Aorta (tissue), 5 donors: ENCODE results near the gene CORO2A. TPM values are rescaled to one million over a fixed set of nuclear protein-coding genes. Genes with fewer than 3 reads are reported as not detected.
"Not testable (repeated sequence)": the region's sequence is repeated elsewhere in the genome, so short reads cannot be mapped to it uniquely, and the experiment has no call there.

Experiments used
- ATAC-seq: fragments of 200-7000 bp; cut with Tn5 transposase; one replicate; pipeline ENCODE4 v1.9.1; 2022; ENCODE audit warnings: moderate library complexity; ENCODE audit not compliant: low FRiP score
- DNase-seq, 2 donors: peaks; one replicate each; pipeline ENCODE4 v3.0.0-alpha.2; 2020
- H3K27ac ChIP-seq, 2 donors: one replicate each; pipeline ENCODE4 v1.5.1; 2013; ENCODE audit warnings: low read length in 2 of 2, mild to moderate bottlenecking in 2 of 2, moderate library complexity in 2 of 2, control low read depth in 1 of 2, inconsistent platforms in 1 of 2, low read depth in 1 of 2
- H3K27me3 ChIP-seq, 2 donors: one replicate each; pipeline ENCODE4 v1.6.1; 2013; ENCODE audit warnings: control low read depth in 1 of 2, low read length in 1 of 2, mild to moderate bottlenecking in 1 of 2, moderate library complexity in 1 of 2; ENCODE audit not compliant: insufficient read depth in 2 of 2, control insufficient read depth in 1 of 2
- H3K36me3 ChIP-seq, 2 donors: one replicate each; pipeline ENCODE4 v1.6.1; 2013; ENCODE audit warnings: control low read depth in 1 of 2, low read length in 1 of 2, mild to moderate bottlenecking in 1 of 2; ENCODE audit not compliant: insufficient read depth in 2 of 2, control insufficient read depth in 1 of 2
- H3K4me1 ChIP-seq, 2 donors: one replicate each; pipeline ENCODE4 v1.6.1; 2013; ENCODE audit warnings: low read length in 2 of 2, control low read depth in 1 of 2, mild to moderate bottlenecking in 1 of 2, moderate library complexity in 1 of 2; ENCODE audit not compliant: insufficient read depth in 2 of 2, control insufficient read depth in 1 of 2
- H3K4me3 ChIP-seq, 2 donors: one replicate each; pipeline ENCODE4 v1.5.1; 2013; ENCODE audit warnings: low read length in 2 of 2, control low read depth in 1 of 2, mild to moderate bottlenecking in 1 of 2
- H3K9me3 ChIP-seq: one replicate; pipeline ENCODE4 v1.6.1; 2013; ENCODE audit warnings: mild to moderate bottlenecking, low read length; ENCODE audit not compliant: control insufficient read depth
- WGBS, 2 donors: extraction: QIAGEN DNeasy Blood & Tissue Kit; methylation state at CpG; one replicate each; pipeline ENCODE4 v1.1.7; 2013; 5-methylcytosine and 5-hydroxymethylcytosine counted together
- intact Hi-C, 2 donors: fragments of 100-400 bp; cut with DNase I; formaldehyde crosslinking; loops; one replicate each; pipeline versions ENCODE4 v1.14.2 to v1.15.0; 2022
- polyA plus RNA-seq, 2 donors: library from polyadenylated mRNA; stranded (reverse); fragments of 200-250 nt; gene quantifications; one replicate each; pipeline ENCODE4 v1.2.3, GENCODE V29; 2013
- total RNA-seq, 2 donors: library from RNA; stranded (reverse); fragmentation: NEBNext Ultra II Directional; extraction: Animal tissue kit (Norgen Biotek cat#: 25700); gene quantifications; one replicate each; pipeline ENCODE4 v1.2.1, GENCODE V29; 2021
- donor health status: healthy with polysubstance abuse.
- donor health status: Bipolar disorder and iron deficiency.
- donor health status: DM: no; HTN: no; CAD: no.
- donor health status: DM: no; HTN: no; CAD: no.
- donor health status: DM: yes; HTN: yes; CAD: no.

CORO2A gene
- total and polyA plus RNA-seq, 4 donors, result 0.31 to 8.3 (median 2.6) TPM

DNA sequence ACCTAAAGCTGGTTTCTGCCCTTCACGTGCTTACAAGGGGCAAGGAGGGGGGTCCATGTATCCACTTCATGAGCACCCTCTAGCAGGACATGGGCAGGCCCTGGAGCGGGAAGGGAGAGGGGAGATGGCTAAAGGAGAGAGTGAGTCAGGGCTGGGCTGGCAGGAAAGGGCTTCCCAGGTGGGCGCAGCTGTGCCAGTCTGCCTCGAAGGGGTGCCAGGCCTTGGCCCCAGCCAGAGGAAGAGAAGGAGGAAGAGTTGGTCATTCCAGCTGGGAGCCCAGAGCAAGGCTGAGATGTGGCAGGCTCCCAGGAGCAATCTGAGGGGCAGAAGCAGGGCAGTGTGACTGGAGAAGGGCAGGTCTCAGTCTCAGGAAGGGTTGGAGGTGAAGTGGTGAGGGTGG lies 98.1 kb downstream of the CORO2A start:
- Histone ChIP-seq H3K4me1 (no peaks in the 10 kb centered on the region), H3K36me3 (no peaks in the 10 kb centered on the region), H3K4me3 (no peak overlapping the region), H3K27ac (no peak overlapping the region), H3K27me3 (no peaks in the 10 kb centered on the region), H3K9me3 (no peaks in the 10 kb centered on the region)
- intact Hi-C loops, result no loop called here
- 79 to 83% methylated on average over 4 of the region's 4 CpGs for WGBS, 2 donors
- DNase-seq (no peak), ATAC-seq (no peak)

DNA sequence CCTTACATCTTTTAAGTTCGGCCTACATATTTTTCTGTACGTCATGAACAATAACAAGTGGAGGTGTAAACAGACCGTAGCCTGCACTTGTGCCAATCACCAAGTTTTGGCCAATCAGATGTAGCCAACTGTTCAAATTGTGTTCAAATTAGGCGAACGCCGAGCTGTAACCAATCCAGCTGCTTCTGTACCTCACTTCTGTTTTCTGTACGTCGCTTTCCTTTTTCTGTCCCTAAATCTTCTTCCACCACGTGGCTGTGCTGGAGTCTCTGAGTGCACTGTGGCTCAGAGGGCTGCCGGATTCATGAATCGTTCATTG lies 99.9 kb downstream of the CORO2A start:
- 51 to 64% methylated on average over 11 of the region's 11 CpGs for WGBS, 2 donors

DNA sequence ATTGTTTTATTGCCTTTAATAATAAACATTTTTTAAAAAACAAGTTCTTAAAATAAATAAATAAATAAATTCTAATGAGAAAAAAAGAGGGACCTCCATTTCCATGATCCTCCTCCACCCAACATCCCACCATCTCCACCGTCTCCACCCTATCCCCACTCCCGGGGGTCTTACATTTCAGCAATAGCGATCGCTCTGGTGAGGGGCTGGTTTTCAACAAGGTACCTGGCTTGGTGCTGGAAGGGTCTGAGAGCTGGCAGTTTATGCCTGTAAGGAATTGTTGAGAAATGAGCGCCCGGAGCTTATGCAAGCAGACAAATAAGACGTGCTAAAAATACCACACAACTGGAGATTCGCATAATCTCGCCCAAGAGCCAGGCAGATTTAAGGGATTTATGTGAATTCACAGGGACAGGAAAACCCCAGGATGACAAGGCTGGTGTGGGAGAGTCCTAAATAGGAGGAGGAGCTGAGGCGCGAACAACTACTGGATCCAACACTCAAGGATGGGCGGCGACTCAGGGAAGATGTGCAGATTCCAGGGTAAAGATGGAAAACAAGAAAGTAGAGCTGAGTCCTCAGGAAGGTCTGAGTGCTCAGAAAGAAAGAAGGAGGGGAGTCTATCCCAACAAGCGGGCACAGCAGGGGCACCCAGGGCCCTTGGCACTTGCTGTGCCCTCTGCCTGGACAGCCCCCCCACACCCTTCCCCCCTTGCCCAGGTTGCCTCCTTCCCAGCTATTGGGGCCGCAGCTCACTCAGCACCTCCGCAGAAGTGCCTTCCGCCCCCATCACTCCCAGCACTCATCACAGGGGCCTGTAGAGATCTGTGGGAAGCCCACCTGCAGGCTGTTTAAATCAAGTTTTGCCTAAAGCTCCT lies 100.5 kb downstream of the CORO2A start:
- no peaks in the 10 kb centered on the region for H3K36me3 ChIP-seq
- no peaks in the 10 kb centered on the region for H3K9me3 ChIP-seq
- H3K4me1 ChIP-seq, result no peaks in the 10 kb centered on the region
- no peak overlapping the region for H3K4me3 ChIP-seq
- WGBS, 2 donors, result 13 to 28% methylated on average over 16 to 17 of the region's 17 CpGs
- ATAC-seq, result no peak
- no peak for DNase-seq
- no peaks in the 10 kb centered on the region for H3K27me3 ChIP-seq
- H3K27ac ChIP-seq, result no peak overlapping the region
- intact Hi-C loops, result no loop called here

More for the DNA sequence above, 99.9 kb downstream of the CORO2A start:
- ATAC-seq (no peak), DNase-seq (no peak)
- Histone ChIP-seq H3K27me3 (no peaks in the 10 kb centered on the region), H3K4me3 (no peak overlapping the region), H3K9me3 (no peaks in the 10 kb centered on the region), H3K36me3 (no peaks in the 10 kb centered on the region), H3K4me1 (no peaks in the 10 kb centered on the region), H3K27ac (no peak overlapping the region)
- intact Hi-C loops, result no loop called here

DNA sequence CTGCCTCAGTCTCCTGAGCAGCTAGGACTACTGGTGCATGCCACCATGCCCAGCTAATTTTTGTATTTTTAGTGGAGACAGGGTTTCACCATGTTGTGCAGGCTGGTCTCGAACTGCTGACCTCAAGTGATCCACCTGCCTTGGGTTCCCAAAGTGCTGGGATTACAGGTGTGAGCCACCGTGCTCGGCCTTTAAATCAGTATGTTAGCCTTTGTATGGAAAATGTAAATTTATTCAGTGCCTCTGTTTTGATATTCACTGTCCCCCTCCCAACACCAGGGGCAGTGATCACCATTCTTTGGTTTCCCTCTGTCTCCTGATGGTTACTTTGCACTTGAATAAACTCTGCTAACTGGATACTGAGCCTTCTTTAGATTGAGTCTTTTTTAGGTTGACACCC lies 101.8 kb downstream of the CORO2A start:
- intact Hi-C loops, DNase-seq, H3K4me1 ChIP-seq, H3K4me3 ChIP-seq, H3K9me3 ChIP-seq, ATAC-seq, H3K27ac ChIP-seq, H3K36me3 ChIP-seq, H3K27me3 ChIP-seq: not testable (repeated sequence)
- WGBS, 2 donors, result 66 to 69% methylated on average over 3 of the region's 3 CpGs

DNA sequence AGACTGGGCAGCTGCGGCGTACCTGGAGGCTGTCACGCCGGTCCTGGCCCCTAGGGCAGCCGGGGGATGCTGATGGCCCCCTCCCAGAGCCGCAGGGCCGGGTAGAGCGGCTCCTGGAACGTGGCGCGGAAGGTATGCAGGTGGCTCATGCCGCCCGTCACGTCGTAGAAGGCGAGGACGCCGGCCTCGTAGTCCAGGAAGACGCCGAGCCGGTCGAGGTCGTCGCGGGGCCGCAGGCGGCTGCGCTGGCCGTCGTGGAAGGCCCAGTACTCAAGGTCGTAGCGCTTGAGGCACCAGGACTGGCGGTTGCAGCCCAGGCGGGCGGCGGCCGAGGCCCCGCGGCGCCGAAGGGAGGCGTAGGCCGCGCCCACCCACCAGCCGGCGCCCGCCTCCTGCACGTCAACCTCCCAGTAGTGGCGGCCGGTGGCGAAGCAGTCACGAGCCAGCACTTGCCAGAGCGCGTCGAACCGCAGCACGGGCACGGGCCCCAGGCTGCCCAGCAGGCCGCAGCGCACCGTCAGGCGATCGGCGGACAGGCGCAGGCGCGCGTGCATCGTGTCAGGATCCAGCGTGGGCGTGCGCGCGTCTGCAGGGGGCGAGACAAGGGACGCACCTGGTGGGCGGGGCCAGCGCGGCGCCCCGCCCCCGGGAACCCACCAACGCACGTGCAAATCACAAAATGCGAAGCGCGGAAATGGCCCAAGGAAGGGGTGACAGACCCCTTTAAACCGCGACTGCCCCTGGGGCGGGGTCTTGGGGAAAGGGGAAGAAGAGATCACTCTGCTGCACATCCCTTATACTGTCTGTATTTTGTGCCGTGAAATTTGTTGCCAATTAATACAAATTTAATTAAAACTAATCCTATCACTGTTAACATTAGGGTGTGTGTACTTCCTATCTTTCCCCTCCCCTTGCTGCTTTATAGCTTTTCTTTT lies 104.8 kb downstream of the CORO2A start:
- ATAC-seq (peak; percentile 78), DNase-seq (peak; percentile 77 to 81)
- Histone ChIP-seq H3K4me3 (peak overlapping the region in 1 of 2 donors; percentile 0), H3K27ac (no peak overlapping the region), H3K36me3 (no peaks in the 10 kb centered on the region), H3K27me3 (no peaks in the 10 kb centered on the region), H3K4me1 (no peaks in the 10 kb centered on the region), H3K9me3 (no peaks in the 10 kb centered on the region)
- intact Hi-C loops, result no loop called here
- 9 to 14% methylated on average over 90 to 92 of the region's 92 CpGs for WGBS, 2 donors

DNA sequence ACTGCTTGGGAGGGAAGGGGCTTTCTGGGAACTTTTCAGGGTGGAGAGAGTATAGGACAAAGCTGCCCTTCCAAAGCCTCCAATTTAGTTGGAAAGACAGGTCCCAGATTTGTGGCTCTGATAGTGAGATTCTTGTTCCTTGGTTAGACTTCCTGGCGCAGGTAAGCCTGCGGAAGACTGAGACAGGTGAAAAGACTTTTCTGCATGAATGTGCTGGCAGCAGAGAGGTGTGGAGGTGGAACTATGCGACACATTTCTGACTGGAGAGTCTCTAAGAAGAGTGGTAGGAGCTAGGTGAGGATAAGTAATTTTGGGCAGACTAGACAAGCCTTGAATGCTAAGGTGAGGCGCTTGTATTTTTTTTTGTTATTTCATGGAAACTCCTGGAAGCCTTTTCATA lies 106.0 kb downstream of the CORO2A start:
- Histone ChIP-seq H3K36me3 (peaks cover 1 to 3% of the 10 kb centered on the region in 2 donors), H3K27me3 (no peaks in the 10 kb centered on the region), H3K27ac (no peak overlapping the region), H3K9me3 (no peaks in the 10 kb centered on the region), H3K4me1 (no peaks in the 10 kb centered on the region), H3K4me3 (no peak overlapping the region)
- intact Hi-C loops, result no loop called here
- 96 to 97% methylated on average over 4 of the region's 4 CpGs for WGBS, 2 donors
- DNase-seq (no peak), ATAC-seq (no peak)

DNA sequence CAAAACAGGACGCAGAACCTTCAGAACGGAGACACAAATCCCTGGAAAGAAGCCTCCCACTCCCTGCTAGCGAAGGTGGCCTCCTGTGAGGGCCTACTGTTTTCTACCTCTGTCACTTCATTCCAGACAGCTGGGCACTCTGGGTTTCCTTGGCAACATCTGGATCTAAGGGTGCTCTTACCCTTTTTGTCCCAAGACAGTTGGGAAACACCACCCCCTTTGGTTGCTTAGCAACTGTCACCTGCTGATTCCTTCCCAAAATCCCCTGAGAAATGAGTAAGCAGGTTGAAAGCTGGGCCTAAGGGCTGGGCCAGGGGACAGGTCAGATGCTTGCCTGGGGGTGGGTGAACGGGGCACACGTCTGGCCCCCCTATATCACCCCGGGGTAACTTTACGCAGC lies 106.5 kb downstream of the CORO2A start:
- WGBS, 2 donors, result 85 to 87% methylated on average over 7 of the region's 7 CpGs
- Histone ChIP-seq H3K4me3 (no peak overlapping the region), H3K9me3 (no peaks in the 10 kb centered on the region), H3K27me3 (no peaks in the 10 kb centered on the region), H3K36me3 (peaks cover 3 to 4% of the 10 kb centered on the region in 2 donors), H3K27ac (no peak overlapping the region), H3K4me1 (no peaks in the 10 kb centered on the region)
- DNase-seq (no peak), ATAC-seq (no peak)
- intact Hi-C loops, result no loop called here

DNA sequence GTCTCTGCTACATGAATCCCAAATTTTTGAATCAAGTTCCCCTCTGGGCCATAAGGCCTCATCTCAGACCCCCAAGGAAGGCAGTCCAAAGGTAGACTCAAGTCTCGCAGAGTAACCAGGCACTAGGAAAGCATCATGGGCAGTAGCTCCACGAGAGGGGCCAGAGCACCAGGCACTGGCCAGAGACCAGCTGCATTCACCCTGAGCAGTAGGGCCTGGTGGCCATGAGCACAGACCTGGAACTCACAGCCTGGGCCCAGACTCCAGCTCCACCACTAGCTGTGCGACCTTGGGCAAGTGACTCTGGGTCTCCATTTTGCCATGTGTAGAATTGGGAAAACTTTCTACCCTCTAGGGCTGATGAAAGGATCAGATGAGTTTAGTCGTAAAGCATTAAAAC lies 107.4 kb downstream of the CORO2A start:
- Histone ChIP-seq H3K27ac (no peak overlapping the region), H3K27me3 (no peaks in the 10 kb centered on the region), H3K9me3 (no peaks in the 10 kb centered on the region), H3K36me3 (peaks cover 3 to 7% of the 10 kb centered on the region in 2 donors), H3K4me3 (no peak overlapping the region), H3K4me1 (no peaks in the 10 kb centered on the region)
- WGBS, 2 donors, result 92 to 93% methylated on average over 4 of the region's 4 CpGs
- ATAC-seq (no peak), DNase-seq (no peak)
- intact Hi-C loops, result no loop called here
